ENCODE measurements around the gene SRSF4.

Gene SRSF4

DNA sequence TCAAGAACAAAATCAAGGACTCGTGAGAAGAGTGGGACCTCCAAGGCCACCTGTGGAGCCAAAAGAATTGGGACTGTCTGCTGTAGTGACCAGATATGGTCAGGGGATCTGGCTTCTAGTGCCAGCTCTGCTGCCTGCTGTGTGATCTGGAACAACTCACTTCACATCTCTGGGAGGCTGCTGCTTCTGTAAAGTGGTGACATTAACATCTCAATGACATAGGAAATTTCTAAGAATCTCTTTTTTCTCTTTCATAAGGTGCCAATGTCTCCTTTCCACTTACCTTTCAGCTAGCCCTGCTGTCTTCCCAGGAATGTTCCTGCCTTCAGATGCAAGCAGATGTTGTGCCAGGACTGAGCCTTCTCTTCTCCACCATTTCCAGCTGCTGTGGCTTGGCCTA, 5.0 kb upstream of the SRSF4 start:
- TF ChIP-seq GATA2 (IDR thresholded peaks at IDR 0.05; ENCODE audit: low read depth, low read length) (no peak), GATA3 (IDR thresholded peaks at IDR 0.05; ENCODE audit: low read depth, low read length) (no peak)

DNA sequence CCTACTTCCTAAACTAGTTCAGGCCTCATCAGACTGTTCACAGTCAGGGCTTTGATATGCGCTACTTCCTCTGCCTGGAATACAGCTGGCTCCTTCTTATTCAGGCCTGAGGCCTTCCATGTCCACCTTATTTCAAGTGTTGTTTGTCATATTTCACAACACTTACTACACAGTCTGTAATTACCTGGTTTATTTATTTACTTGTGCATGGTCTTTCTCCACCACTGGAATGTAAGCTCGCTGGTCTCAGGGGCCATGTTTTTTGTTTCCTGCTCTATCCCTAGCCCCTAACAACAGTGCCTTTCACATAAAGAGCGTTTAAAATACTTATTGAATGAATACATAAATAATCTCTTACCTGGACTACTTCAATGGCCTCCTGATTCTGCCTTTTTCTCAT, 4.6 kb upstream of the SRSF4 start:
- TF ChIP-seq GATA3 (IDR thresholded peaks at IDR 0.05; ENCODE audit: low read depth, low read length) = no peak

- TF ChIP-seq GATA2 (IDR thresholded peaks at IDR 0.05; ENCODE audit: low read depth, low read length) (no peak), GATA3 (IDR thresholded peaks at IDR 0.05; ENCODE audit: low read depth, low read length) (0 out of 2 replicates have a peak, but pooled peaks have one; percentile 19)
Measured at GRCh38 chr1:29183287-29183686, 1.6 kb upstream of the SRSF4 start.

DNA sequence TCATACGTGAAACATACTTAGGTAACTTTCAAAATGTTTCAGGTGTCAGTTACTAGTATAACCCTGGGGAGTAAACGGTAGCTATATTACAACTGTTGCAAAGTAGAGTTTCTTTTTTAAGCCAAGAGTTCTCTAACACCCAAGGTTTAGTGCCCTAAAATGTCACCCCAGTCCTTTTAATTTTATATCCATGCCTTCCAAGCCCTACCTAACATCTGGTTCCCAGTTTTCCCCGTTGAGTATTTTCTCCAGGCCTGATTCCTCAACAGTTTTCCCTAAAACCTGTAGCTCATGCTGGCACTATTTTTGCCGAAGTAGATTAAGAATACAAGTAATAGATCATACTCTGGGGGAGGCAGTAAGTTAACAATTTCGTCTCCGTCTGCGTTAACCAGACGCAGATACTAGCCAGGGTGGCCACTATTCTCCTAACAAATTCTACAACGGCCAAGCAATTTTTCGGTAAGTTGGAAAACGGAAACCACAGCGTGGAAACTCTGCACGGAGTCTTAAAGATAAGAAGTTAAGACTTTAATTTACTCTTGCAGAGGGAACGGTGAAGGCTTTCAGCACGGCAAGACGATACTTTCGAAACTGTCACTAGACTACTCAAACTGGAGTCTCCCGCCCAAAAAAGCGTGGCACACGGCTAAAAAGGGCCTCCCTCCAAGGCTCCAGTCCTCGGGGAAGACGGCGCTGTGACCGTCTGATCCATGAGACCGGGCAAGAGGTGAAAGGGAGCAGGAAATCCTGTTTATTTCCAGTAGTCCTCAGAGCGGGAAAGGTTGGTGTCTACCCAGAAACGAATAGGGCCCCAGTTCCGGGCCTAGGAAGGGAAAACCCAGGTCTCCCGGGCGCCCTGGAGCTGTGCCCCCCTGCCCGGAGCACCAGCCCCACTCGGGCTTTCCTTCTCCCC, 945 bp downstream of the SRSF4 start:
- TF ChIP-seq GATA2 (IDR thresholded peaks at IDR 0.05; ENCODE audit: low read depth, low read length) (no peak), GATA3 (IDR thresholded peaks at IDR 0.05; ENCODE audit: low read depth, low read length) (no peak)

GRCh38 chr1:29179641-29180184, 2.0 kb downstream of the SRSF4 start:
- TF ChIP-seq GATA2 (IDR thresholded peaks at IDR 0.05; ENCODE audit: low read depth, low read length) (no peak), GATA3 (IDR thresholded peaks at IDR 0.05; ENCODE audit: low read depth, low read length) (no peak)

DNA sequence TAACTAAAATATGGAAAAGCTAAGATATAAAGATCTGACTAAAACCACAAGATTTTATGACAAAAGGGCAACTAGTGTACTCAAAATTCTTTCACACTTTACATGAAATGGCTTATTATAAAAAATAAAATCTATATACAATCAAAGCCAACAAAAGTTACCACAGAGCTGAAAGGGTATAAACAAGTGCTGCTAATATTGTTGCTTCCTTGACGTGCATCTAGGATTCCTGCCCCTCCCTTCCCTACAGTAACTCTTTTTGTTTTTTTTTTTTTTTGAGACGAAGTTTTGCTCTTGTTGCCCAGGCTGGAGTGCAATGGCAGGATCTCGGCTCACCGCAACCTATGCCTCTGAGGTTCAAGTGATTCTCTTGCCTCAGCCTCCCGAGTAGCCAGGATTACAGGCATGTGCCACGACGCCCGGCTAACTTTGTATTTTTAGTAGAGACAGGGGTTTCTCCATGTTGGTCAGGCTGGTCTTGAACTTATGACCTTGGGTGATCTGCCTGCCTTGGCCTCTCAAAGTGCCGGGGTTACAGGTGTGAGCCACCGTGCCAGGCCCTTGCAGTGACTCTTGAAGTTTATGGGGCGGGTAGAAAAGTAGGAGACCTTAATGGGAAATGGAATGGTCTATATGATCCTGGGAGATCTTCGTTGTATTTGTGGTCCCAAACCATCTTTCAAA, 4.5 kb downstream of the SRSF4 start:
- TF ChIP-seq GATA3 (IDR thresholded peaks at IDR 0.05; ENCODE audit: low read depth, low read length) = no peak
- TF ChIP-seq GATA2 (IDR thresholded peaks at IDR 0.05; ENCODE audit: low read depth, low read length) = no peak

GRCh38 chr1:29176576-29176975, 5.1 kb downstream of the SRSF4 start:
- TF ChIP-seq GATA2 (IDR thresholded peaks at IDR 0.05; ENCODE audit: low read depth, low read length) = no peak
- no peak for TF ChIP-seq GATA3 (IDR thresholded peaks at IDR 0.05; ENCODE audit: low read depth, low read length)

GRCh38 chr1:29172415-29172939, 9.2 kb downstream of the SRSF4 start:
- TF ChIP-seq GATA2 (IDR thresholded peaks at IDR 0.05; ENCODE audit: low read depth, low read length) = no peak
- no peak for TF ChIP-seq GATA3 (IDR thresholded peaks at IDR 0.05; ENCODE audit: low read depth, low read length)

- TF ChIP-seq GATA3 (IDR thresholded peaks at IDR 0.05; ENCODE audit: low read depth, low read length) = no peak
- no peak for TF ChIP-seq GATA2 (IDR thresholded peaks at IDR 0.05; ENCODE audit: low read depth, low read length)
Measured at GRCh38 chr1:29171521-29171920, 10.2 kb downstream of the SRSF4 start.

DNA sequence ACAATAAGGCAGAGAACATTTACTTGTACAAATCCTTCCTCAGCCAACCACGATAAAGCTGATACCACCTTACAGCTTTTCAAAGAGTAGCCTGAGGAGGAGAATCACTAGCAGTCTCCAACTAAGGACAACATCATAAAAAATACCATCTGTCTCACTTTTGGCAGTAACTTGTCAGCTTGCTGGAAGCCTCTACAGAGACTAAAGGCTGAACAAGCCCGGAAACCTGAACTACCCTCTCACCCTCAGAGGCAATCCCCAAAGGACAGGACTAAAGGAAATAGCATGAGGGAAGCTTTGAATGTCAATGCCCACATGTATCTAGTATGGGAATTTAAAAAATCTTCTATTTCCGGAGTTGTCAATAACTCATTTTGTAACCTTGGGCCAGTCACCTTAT, 10.6 kb downstream of the SRSF4 start:
- TF ChIP-seq GATA3 (IDR thresholded peaks at IDR 0.05; ENCODE audit: low read depth, low read length) (no peak), GATA2 (IDR thresholded peaks at IDR 0.05; ENCODE audit: low read depth, low read length) (no peak)

DNA sequence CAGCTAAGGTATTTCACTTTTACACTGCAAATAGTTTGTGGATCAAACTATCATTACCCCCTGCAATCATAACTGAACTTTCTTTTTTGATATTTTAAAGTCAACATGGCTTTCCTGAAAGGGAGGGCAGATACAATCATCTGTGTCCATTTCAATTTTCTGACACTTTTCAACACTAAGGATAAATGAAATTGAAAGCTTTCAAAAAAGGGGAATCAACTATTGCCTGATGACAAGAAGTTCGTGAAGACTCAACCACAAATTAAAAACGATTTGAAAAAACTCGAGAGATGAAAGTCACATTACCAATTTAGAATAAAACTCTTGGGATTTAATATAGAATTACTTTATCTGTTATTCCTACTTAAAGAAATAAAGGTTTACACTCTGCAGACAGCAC, 11.7 kb downstream of the SRSF4 start:
- TF ChIP-seq GATA3 (IDR thresholded peaks at IDR 0.05; ENCODE audit: low read depth, low read length) = no peak
- TF ChIP-seq GATA2 (IDR thresholded peaks at IDR 0.05; ENCODE audit: low read depth, low read length) = no peak

DNA sequence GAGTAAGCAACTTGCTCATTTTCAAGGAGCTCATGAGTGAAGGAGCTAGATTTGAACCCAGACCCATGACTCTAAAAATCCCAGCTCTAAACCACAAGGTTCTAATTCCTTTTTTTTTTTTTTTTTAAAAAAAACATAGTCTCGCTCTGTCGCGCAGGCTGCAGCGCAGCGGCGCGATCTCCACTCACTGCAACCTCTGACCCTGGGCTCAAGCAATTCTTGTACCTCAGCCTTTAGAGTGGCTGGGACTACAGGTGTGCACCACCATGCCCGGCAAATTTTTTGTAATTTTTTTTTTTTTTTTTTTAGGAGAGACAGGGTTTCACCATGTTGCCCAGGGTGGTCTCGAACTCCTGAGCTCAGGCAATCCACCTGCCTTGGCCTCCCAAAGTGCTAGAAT, 13.8 kb downstream of the SRSF4 start:
- TF ChIP-seq GATA3 (IDR thresholded peaks at IDR 0.05; ENCODE audit: low read depth, low read length) (no peak), GATA2 (IDR thresholded peaks at IDR 0.05; ENCODE audit: low read depth, low read length) (no peak)

- TF ChIP-seq GATA2 (IDR thresholded peaks at IDR 0.05; ENCODE audit: low read depth, low read length) (no peak), GATA3 (IDR thresholded peaks at IDR 0.05; ENCODE audit: low read depth, low read length) (no peak)
Measured at GRCh38 chr1:29166291-29166878, 15.3 kb downstream of the SRSF4 start.

DNA sequence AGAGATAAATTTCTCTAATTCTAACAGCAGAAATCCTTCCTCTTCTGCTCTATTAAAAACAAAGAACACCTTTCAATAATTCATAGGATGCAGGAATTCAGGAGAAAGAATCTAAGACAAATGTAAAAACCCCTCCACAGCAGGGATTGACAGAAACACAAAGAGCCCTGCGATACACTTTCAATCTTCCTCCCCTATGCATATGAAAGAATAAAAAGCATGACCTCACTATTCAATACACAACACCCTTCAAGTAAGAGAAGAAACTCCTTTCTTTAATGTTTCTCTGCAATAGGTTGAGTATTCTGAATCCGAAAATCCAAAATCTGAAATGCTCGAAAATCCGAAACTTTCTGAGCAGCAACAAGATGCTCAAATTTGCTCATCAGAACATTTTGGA, 17.1 kb downstream of the SRSF4 start:
- TF ChIP-seq GATA2 (IDR thresholded peaks at IDR 0.05; ENCODE audit: low read depth, low read length) (no peak), GATA3 (IDR thresholded peaks at IDR 0.05; ENCODE audit: low read depth, low read length) (no peak)
